ENCODE data around the gene SH3RF1.

Gene SH3RF1

GRCh38 chr4:169059306-169060211 lies 211.2 kb downstream of the SH3RF1 start:
- no peak for FAIRE-seq
- DNase-seq (ENCODE audit: extremely low spot score, insufficient read length, low read depth) = no peak

- FAIRE-seq (no peak), DNase-seq (ENCODE audit: extremely low spot score, insufficient read length, low read depth) (no peak)
Observed at GRCh38 chr4:169058312-169058711, 212.4 kb downstream of the SH3RF1 start.

- no peak for FAIRE-seq
- no peak for DNase-seq (ENCODE audit: extremely low spot score, insufficient read length, low read depth)
Observed at GRCh38 chr4:169054879-169055278, 215.9 kb downstream of the SH3RF1 start.

- DNase-seq (ENCODE audit: extremely low spot score, insufficient read length, low read depth) = no peak
- FAIRE-seq = no peak
Observed at GRCh38 chr4:169052594-169052945, 218.2 kb downstream of the SH3RF1 start.

- FAIRE-seq (no peak), DNase-seq (ENCODE audit: extremely low spot score, insufficient read length, low read depth) (no peak)
Observed at GRCh38 chr4:169051761-169052593, 218.8 kb downstream of the SH3RF1 start.

- DNase-seq (ENCODE audit: extremely low spot score, insufficient read length, low read depth) (no peak), FAIRE-seq (no peak)
Observed at GRCh38 chr4:169050881-169051760, 219.6 kb downstream of the SH3RF1 start.

- DNase-seq (ENCODE audit: extremely low spot score, insufficient read length, low read depth) (no peak), FAIRE-seq (no peak)
Observed at GRCh38 chr4:169050284-169050683, 220.5 kb downstream of the SH3RF1 start.

GRCh38 chr4:169048868-169049414 lies 221.8 kb downstream of the SH3RF1 start:
- DNase-seq (ENCODE audit: extremely low spot score, insufficient read length, low read depth) (no peak), FAIRE-seq (no peak)

- FAIRE-seq (no peak), DNase-seq (ENCODE audit: extremely low spot score, insufficient read length, low read depth) (no peak)
Observed at GRCh38 chr4:169047956-169048355, 222.8 kb downstream of the SH3RF1 start.

GRCh38 chr4:169045862-169046584 lies 224.7 kb downstream of the SH3RF1 start:
- FAIRE-seq = no peak
- DNase-seq (ENCODE audit: extremely low spot score, insufficient read length, low read depth) = no peak

GRCh38 chr4:169044714-169045447 lies 225.9 kb downstream of the SH3RF1 start:
- FAIRE-seq = no peak

More at GRCh38 chr4:169044714-169045447, 225.9 kb downstream of the SH3RF1 start:
- DNase-seq (ENCODE audit: extremely low spot score, insufficient read length, low read depth) = no peak

Measured in GM18507 (cell line).